ENCODE data around the gene MYO9A.

The MYO9A gene

GRCh38 chr15:71914092-71914491, 203.9 kb downstream of the MYO9A start:
- no peaks in the 10 kb centered on the region for H3K36me3 ChIP-seq (ENCODE audit: control insufficient read depth, insufficient read depth, low read length)
- H3K4me1 ChIP-seq (ENCODE audit: control insufficient read depth, insufficient read depth, low read length, poor library complexity, severe bottlenecking): no peaks in the 10 kb centered on the region
- H3K27ac ChIP-seq (ENCODE audit: low read depth, low read length, severe bottlenecking): no peak overlapping the region
- WGBS, 2 experiments (ENCODE audit: insufficient coverage in 2 of 2): 60 to 100% methylated on average over 1 of the region's 3 CpGs
- no peaks in the 10 kb centered on the region for H3K9me3 ChIP-seq (ENCODE audit: control insufficient read depth, low read length)
- H3K4me3 ChIP-seq (ENCODE audit: extremely low read depth, insufficient read depth, low read length, poor library complexity, severe bottlenecking): no peak overlapping the region

- 93 to 94% methylated on average over 5 of the region's 5 CpGs for WGBS, 2 experiments (ENCODE audit: insufficient coverage in 2 of 2)
- H3K9me3 ChIP-seq (ENCODE audit: control insufficient read depth, low read length): no peaks in the 10 kb centered on the region
- no peaks in the 10 kb centered on the region for H3K4me1 ChIP-seq (ENCODE audit: control insufficient read depth, insufficient read depth, low read length, poor library complexity, severe bottlenecking)
- no peak overlapping the region for H3K27ac ChIP-seq (ENCODE audit: low read depth, low read length, severe bottlenecking)
- peaks cover 29% of the 10 kb centered on the region for H3K36me3 ChIP-seq (ENCODE audit: control insufficient read depth, insufficient read depth, low read length)
- no peak overlapping the region for H3K4me3 ChIP-seq (ENCODE audit: extremely low read depth, insufficient read depth, low read length, poor library complexity, severe bottlenecking)
Measured at GRCh38 chr15:71899674-71900073, 218.3 kb downstream of the MYO9A start.

- Histone ChIP-seq H3K9me3 (ENCODE audit: control insufficient read depth, low read length) (no peaks in the 10 kb centered on the region), H3K4me3 (ENCODE audit: extremely low read depth, insufficient read depth, low read length, poor library complexity, severe bottlenecking) (no peak overlapping the region), H3K36me3 (ENCODE audit: control insufficient read depth, insufficient read depth, low read length) (peaks cover 19% of the 10 kb centered on the region), H3K4me1 (ENCODE audit: control insufficient read depth, insufficient read depth, low read length, poor library complexity, severe bottlenecking) (no peaks in the 10 kb centered on the region), H3K27ac (ENCODE audit: low read depth, low read length, severe bottlenecking) (no peak overlapping the region)
- no CpG with 5 or more reads among the region's 1 CpG for WGBS, 2 experiments (ENCODE audit: insufficient coverage in 2 of 2)
Measured at GRCh38 chr15:71893691-71894090, 224.3 kb downstream of the MYO9A start.

GRCh38 chr15:71892335-71892734, 225.6 kb downstream of the MYO9A start:
- no peak overlapping the region for H3K4me3 ChIP-seq (ENCODE audit: extremely low read depth, insufficient read depth, low read length, poor library complexity, severe bottlenecking)
- H3K36me3 ChIP-seq (ENCODE audit: control insufficient read depth, insufficient read depth, low read length): peaks cover 6% of the 10 kb centered on the region
- no peak overlapping the region for H3K27ac ChIP-seq (ENCODE audit: low read depth, low read length, severe bottlenecking)
- 89% methylated on average over 2 of the region's 3 CpGs; no CpG with 5 or more reads in 1 of the 2 experiments for WGBS, 2 experiments (ENCODE audit: insufficient coverage in 2 of 2)
- H3K9me3 ChIP-seq (ENCODE audit: control insufficient read depth, low read length): no peaks in the 10 kb centered on the region
- H3K4me1 ChIP-seq (ENCODE audit: control insufficient read depth, insufficient read depth, low read length, poor library complexity, severe bottlenecking): no peaks in the 10 kb centered on the region

- no peak overlapping the region for H3K27ac ChIP-seq (ENCODE audit: low read depth, low read length, severe bottlenecking)
- H3K4me1 ChIP-seq (ENCODE audit: control insufficient read depth, insufficient read depth, low read length, poor library complexity, severe bottlenecking): no peaks in the 10 kb centered on the region
- peaks cover 2% of the 10 kb centered on the region for H3K36me3 ChIP-seq (ENCODE audit: control insufficient read depth, insufficient read depth, low read length)
- H3K4me3 ChIP-seq (ENCODE audit: extremely low read depth, insufficient read depth, low read length, poor library complexity, severe bottlenecking): no peak overlapping the region
- WGBS, 2 experiments (ENCODE audit: insufficient coverage in 2 of 2): 75 to 94% methylated on average over 1 to 4 of the region's 4 CpGs
- no peaks in the 10 kb centered on the region for H3K9me3 ChIP-seq (ENCODE audit: control insufficient read depth, low read length)
Measured at GRCh38 chr15:71891026-71891425, 226.9 kb downstream of the MYO9A start.

GRCh38 chr15:71889947-71890346, 228.0 kb downstream of the MYO9A start:
- Histone ChIP-seq H3K4me3 (ENCODE audit: extremely low read depth, insufficient read depth, low read length, poor library complexity, severe bottlenecking) (no peak overlapping the region), H3K36me3 (ENCODE audit: control insufficient read depth, insufficient read depth, low read length) (peaks cover 4% of the 10 kb centered on the region), H3K9me3 (ENCODE audit: control insufficient read depth, low read length) (no peaks in the 10 kb centered on the region), H3K27ac (ENCODE audit: low read depth, low read length, severe bottlenecking) (no peak overlapping the region), H3K4me1 (ENCODE audit: control insufficient read depth, insufficient read depth, low read length, poor library complexity, severe bottlenecking) (no peaks in the 10 kb centered on the region)
- WGBS, 2 experiments (ENCODE audit: insufficient coverage in 2 of 2): no CpG with 5 or more reads among the region's 1 CpG

GRCh38 chr15:71889385-71889784, 228.6 kb downstream of the MYO9A start:
- no peak overlapping the region for H3K27ac ChIP-seq (ENCODE audit: low read depth, low read length, severe bottlenecking)
- H3K4me3 ChIP-seq (ENCODE audit: extremely low read depth, insufficient read depth, low read length, poor library complexity, severe bottlenecking): no peak overlapping the region
- H3K9me3 ChIP-seq (ENCODE audit: control insufficient read depth, low read length): no peaks in the 10 kb centered on the region
- H3K36me3 ChIP-seq (ENCODE audit: control insufficient read depth, insufficient read depth, low read length): peaks cover 4% of the 10 kb centered on the region
- H3K4me1 ChIP-seq (ENCODE audit: control insufficient read depth, insufficient read depth, low read length, poor library complexity, severe bottlenecking): no peaks in the 10 kb centered on the region

- Histone ChIP-seq H3K36me3 (ENCODE audit: control insufficient read depth, insufficient read depth, low read length) (peaks cover 4% of the 10 kb centered on the region), H3K4me1 (ENCODE audit: control insufficient read depth, insufficient read depth, low read length, poor library complexity, severe bottlenecking) (no peaks in the 10 kb centered on the region), H3K27ac (ENCODE audit: low read depth, low read length, severe bottlenecking) (no peak overlapping the region), H3K4me3 (ENCODE audit: extremely low read depth, insufficient read depth, low read length, poor library complexity, severe bottlenecking) (no peak overlapping the region), H3K9me3 (ENCODE audit: control insufficient read depth, low read length) (no peaks in the 10 kb centered on the region)
- WGBS, 2 experiments (ENCODE audit: insufficient coverage in 2 of 2): 100% methylated on average over 1 of the region's 1 CpG; no CpG with 5 or more reads in 1 of the 2 experiments
Measured at GRCh38 chr15:71888797-71889196, 229.2 kb downstream of the MYO9A start.

GRCh38 chr15:71885390-71885789, 232.6 kb downstream of the MYO9A start:
- H3K4me3 ChIP-seq (ENCODE audit: extremely low read depth, insufficient read depth, low read length, poor library complexity, severe bottlenecking): no peak overlapping the region

GRCh38 chr15:71883447-71883846, 234.5 kb downstream of the MYO9A start:
- H3K9me3 ChIP-seq (ENCODE audit: control insufficient read depth, low read length): no peaks in the 10 kb centered on the region
- no peaks in the 10 kb centered on the region for H3K4me1 ChIP-seq (ENCODE audit: control insufficient read depth, insufficient read depth, low read length, poor library complexity, severe bottlenecking)
- 100% methylated on average over 1 of the region's 1 CpG; no CpG with 5 or more reads in 1 of the 2 experiments for WGBS, 2 experiments (ENCODE audit: insufficient coverage in 2 of 2)
- H3K4me3 ChIP-seq (ENCODE audit: extremely low read depth, insufficient read depth, low read length, poor library complexity, severe bottlenecking): no peak overlapping the region
- H3K36me3 ChIP-seq (ENCODE audit: control insufficient read depth, insufficient read depth, low read length): peaks cover 22% of the 10 kb centered on the region
- H3K27ac ChIP-seq (ENCODE audit: low read depth, low read length, severe bottlenecking): no peak overlapping the region

More at GRCh38 chr15:71885390-71885789, 232.6 kb downstream of the MYO9A start:
- Histone ChIP-seq H3K4me1 (ENCODE audit: control insufficient read depth, insufficient read depth, low read length, poor library complexity, severe bottlenecking) (no peaks in the 10 kb centered on the region), H3K27ac (ENCODE audit: low read depth, low read length, severe bottlenecking) (no peak overlapping the region), H3K36me3 (ENCODE audit: control insufficient read depth, insufficient read depth, low read length) (peaks cover 10% of the 10 kb centered on the region), H3K9me3 (ENCODE audit: control insufficient read depth, low read length) (no peaks in the 10 kb centered on the region)
- 82 to 89% methylated on average over 5 to 6 of the region's 6 CpGs for WGBS, 2 experiments (ENCODE audit: insufficient coverage in 2 of 2)

- Histone ChIP-seq H3K4me3 (ENCODE audit: extremely low read depth, insufficient read depth, low read length, poor library complexity, severe bottlenecking) (no peak overlapping the region), H3K27ac (ENCODE audit: low read depth, low read length, severe bottlenecking) (no peak overlapping the region), H3K9me3 (ENCODE audit: control insufficient read depth, low read length) (no peaks in the 10 kb centered on the region), H3K4me1 (ENCODE audit: control insufficient read depth, insufficient read depth, low read length, poor library complexity, severe bottlenecking) (no peaks in the 10 kb centered on the region), H3K36me3 (ENCODE audit: control insufficient read depth, insufficient read depth, low read length) (peaks cover 18% of the 10 kb centered on the region)
- WGBS, 2 experiments (ENCODE audit: insufficient coverage in 2 of 2): 88 to 100% methylated on average over 1 to 4 of the region's 6 CpGs
Measured at GRCh38 chr15:71880276-71880675, 237.7 kb downstream of the MYO9A start.

Measured in mesodermal cell (in vitro differentiated cells).